GM19455 (cell line): ENCODE results near the gene XKRX.

Experiments used
- ATAC-seq: cut with Tn5 transposase; IDR thresholded peaks from one replicate; pipeline ENCODE4 v1.9.1; 2021; ENCODE audit not compliant: unreplicated experiment

The XKRX gene

DNA sequence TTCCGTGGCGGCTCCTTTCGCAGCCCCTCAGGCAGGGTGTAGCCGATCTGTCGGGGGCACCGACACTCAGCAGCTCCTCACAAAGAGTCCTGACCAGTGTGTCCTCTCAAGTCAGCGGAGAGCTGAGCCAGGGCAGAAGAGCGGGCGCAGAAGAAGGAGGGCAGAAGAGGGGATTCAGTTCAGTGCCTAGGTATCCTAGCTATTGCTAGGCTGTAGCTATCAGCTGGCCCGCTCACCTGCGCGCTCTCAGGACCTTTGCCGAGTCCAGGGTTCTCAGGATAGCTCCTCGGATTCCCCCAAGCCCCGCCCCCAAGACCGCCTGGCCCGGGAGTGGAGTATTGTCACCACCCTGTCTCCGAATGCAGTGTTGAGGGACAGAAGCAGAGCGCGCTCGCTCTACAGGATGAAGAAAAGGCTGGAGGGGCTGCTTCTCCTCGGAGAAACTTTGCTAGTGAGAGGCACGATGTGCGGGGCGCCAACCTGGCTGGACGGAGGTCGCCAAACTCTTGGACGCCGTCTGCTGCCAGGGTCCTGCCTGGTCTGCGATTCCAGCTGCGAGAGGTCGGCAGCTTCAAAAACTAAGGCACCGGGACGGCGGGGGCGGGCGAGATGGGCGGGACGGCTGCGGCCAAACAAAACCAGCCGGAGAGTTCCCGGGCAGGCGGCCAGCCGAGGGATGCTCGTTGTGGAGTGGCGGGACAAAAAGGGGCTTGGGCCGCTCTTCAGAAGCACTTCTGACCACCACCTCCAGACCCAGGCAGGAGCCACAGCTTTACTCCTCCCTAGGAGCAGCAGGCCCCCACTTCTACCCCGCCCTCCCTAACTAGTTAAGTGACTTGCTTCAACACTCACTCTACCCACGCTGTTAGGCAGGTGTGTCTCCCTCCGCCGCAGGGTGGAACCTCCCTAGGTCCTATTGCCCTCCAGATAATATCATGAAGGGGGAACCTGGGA, at the start of gene XKRX:
XKRX (minus strand) TSS at position 258 of the 954 bp plus-strand sequence. CDS start 613 bp downstream, outside the sequence.
- ATAC-seq: peak; percentile 67

GRCh38 chrX:100976211-100976610, 47.5 kb upstream of the XKRX start:
- ATAC-seq: no peak

GRCh38 chrX:100975212-100975611, 46.5 kb upstream of the XKRX start:
- ATAC-seq: no peak

DNA sequence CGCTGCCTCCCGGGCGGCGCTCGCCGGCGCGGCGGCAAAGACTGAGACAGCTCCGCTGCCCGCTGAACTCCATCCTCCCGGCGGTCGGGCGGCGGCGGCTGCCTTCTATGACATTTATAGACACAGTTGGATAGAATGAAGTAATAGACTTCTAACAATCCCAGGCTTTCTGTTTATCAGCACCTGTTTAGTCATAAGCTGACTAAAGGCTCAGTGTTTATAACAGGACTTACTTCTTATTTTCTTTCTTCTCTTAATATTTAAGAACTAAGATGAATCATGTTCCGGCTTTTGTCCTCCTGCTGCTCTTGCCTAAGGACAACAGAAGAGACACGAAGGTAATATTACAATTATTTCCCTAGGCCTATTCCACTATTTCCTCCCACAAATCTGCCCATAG, 44.7 kb upstream of the XKRX start:
- ATAC-seq: no peak

DNA sequence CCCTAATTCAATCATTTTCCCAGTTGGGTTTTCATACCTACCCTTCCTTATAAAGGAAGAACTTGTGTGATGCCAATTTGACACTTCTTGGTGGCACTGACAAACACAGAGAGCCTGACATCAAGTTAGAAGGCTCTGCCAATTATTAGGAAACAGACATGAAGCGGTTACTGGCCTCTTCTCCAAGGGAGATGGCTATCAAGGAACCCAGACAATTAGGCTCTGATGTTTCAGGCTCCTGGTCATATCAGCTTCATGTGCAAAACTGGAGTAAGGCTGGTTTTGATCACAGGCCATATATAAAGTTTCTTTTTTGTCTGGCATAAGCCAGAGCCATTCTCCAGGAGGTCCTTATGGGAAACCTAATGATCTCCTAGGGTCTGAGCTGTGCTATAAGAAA, 41.2 kb upstream of the XKRX start:
- no peak for ATAC-seq

DNA sequence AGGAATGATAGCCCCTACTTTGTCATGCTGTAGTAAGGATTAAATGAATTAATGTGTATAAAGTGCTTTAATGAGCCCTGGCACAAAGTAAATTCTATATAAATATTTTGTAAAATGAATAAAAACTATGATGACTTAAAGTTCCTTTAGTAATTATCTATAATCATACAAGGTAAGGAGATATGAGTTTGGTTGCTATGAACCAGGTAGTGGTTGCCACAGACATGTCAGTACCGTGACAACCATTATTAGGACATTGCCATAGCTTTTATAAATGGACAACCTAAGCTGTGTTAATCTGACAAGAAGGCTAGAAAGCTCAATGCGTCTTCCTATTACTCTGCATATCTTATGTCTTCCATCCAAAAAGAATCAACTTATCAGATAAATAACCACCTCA, 40.7 kb upstream of the XKRX start, which contains the start of gene ARL13A:
ARL13A (plus strand) TSS at position 301 of the 400 bp plus-strand sequence. CDS start 3,982 bp downstream, outside the sequence.
- no peak for ATAC-seq

GRCh38 chrX:100964362-100964761, 35.6 kb upstream of the XKRX start:
- no peak for ATAC-seq

- ATAC-seq: no peak
These were observed 34.1 kb upstream of the XKRX start for GRCh38 chrX:100962811-100963210.

DNA sequence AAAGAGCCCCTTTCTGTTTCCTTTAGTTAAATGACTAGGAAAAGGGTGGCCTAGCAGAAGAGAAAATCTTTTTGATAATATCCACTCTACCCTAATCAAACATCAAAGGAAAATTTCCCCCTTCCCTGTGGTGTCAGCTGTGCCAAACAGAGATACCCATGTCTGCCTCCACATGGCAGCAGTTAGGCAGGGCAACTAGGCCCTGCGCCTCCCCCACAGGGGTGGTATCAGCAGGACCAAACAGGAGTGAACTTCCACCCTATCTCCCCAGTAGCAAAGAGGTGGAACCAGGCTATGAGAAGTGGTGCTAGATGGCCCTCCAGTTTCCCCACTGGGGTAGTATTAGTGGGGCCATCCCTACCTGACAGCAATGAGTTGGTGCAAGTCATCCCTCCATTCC, 19.8 kb upstream of the XKRX start:
- no peak for ATAC-seq

- no peak for ATAC-seq
These were observed 17.7 kb upstream of the XKRX start for GRCh38 chrX:100946299-100946927.

GRCh38 chrX:100944601-100945000, 15.9 kb upstream of the XKRX start:
- no peak for ATAC-seq

- ATAC-seq: no peak
These were observed 10.6 kb upstream of the XKRX start for GRCh38 chrX:100939333-100939732.

GRCh38 chrX:100935767-100936166, 7.0 kb upstream of the XKRX start:
- no peak for ATAC-seq

DNA sequence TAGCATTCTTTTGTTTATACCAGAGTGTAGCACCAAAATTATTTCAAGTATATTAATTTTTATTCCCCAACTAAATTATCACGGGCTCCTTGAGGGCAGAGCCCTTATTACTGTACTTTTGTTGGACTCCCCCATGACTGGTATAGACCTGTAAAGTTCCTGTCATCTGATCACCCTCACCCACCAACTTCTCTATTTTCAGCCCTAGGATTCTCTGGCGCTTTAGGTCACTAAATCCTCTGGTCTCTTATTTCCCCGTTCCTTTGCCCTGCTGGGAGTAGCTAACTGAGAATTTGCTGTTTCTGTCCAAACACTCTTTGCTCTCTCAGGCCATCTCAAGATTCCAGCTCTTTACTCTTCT, 3.2 kb upstream of the XKRX start:
- ATAC-seq: no peak

GRCh38 chrX:100931218-100931924, 2.7 kb upstream of the XKRX start:
- peak; percentile 59 for ATAC-seq

DNA sequence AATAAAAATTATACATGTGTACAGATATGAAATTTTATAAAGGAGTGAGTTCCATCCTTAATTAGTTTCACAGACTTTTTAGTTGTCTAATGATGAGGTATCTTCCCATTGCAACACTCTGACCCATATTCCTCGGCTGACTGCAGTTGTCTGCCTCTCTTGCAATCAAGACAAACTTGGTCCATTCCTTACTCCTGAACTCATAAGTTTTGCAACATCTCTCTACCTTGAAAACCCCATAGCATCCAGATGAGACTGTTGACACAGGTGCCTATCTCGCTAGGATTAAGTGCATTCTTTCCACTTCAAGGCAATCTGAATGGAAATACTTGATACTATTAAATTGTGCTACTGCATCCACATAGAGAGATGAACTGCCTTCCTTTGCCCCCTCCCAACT, 2.3 kb downstream of the XKRX start:
- ATAC-seq: no peak

DNA sequence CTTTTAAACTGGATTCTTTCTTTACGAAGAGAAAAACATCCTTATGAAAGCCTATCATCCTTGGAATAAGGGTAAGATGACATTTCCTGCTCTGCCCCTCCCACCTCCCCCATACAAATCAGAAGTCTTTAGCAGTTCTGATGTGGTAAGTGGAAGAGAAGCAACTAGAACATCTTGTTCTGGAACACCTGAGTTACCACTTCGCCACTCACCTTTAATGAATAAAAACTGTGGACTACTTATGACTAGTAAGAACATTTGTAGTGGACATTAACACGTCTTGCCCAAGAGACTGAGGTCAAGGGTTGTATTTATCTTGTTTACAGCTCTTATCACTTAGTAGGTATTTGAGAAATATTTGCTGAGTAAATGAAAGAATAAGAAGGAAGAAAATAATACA, 4.3 kb downstream of the XKRX start:
- no peak for ATAC-seq

DNA sequence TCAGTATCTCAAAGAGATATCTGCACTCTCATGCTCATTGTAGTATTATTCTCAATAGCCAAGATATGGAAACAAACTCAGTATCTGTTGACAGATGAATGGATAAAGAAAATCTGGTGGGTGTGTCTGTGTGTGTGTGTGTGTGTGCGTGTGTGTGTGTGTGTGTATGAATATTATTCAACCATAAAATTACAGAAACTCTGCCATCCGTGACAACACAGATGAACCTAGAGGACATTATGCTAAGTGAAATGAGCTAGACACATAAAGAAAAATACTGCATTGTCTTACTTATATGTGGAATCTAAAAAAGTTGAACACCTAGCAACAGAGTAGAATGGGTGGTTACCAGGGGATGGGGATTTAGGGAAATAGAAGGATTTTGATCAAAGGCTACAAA, 13.2 kb downstream of the XKRX start:
- ATAC-seq: no peak

GRCh38 chrX:100913111-100913510, 15.6 kb downstream of the XKRX start:
- no peak for ATAC-seq

DNA sequence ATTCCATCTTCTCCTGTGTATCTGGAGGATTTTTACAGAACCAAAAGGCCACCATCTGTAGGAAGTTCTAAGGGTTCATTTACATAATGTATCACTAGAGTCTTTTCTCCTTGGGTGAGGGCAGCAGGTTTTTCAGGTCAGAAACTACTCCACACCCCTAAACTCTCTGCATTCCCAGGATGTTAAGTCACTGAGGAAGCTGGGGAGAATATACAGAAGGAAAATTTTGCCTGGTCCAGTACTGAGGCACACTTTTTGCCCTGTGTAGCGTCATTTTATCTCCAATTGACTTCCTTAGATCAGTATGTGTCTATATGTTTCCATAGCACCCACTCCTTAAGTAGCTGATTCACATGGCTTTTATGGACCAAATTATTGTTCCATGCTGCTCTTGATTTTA, 17.0 kb downstream of the XKRX start:
- no peak for ATAC-seq

DNA sequence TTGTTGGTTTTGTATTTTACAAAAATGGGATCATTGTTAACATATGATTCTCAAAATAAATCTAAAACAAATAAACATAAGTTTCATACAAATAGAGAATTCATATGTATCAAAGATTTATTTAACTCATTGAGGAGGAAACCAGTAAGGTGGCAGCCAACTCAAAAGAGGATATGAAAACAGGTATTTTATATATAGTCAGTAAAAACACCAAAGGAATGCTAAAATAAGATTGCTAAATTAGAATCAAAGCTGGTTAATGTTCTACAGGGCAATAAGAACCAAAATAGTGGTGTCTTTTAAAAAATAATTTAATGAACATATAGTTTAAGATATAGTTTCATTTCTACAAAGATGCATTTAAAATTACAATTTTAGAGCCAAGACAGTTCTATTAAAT, 23.1 kb downstream of the XKRX start:
- no peak for ATAC-seq

DNA sequence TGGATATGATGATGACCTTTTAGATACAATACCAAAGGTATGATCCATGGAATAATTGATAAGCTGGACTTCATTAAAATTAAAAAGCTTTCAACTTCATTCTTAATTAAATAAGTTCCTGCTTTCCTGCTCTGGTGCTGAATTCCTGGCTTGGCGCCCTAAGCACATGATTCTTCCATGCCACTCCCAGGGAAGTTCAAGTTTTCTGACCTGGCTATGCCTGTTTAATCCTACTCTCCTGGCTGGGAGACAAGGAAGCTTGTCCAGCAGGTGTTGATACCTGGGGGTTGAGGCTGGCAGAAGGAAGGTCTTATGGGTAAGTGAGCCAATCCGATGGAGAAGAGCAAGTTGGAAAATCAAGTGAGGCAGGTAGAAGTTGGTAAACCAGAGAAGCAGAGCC, 24.3 kb downstream of the XKRX start:
- ATAC-seq: no peak
